GM12878 (cell line): ENCODE measurements around the gene STXBP1. TPM values are rescaled to one million over a fixed set of nuclear protein-coding genes. Genes with fewer than 3 reads are reported as not detected.
A peak's percentile ranks its signal among the peaks of the same experiment; 100 is the strongest.

Source experiments
- ATAC-seq: fragments of 200-7000 bp; cut with Tn5 transposase; 3 replicates; pipeline ENCODE4 v1.9.1; 2020; ENCODE audit warnings: mild to moderate bottlenecking, moderate library complexity
- BruUV-seq: library from RNA; stranded (reverse); fragments of 400-500 nt; replicated peaks from 2 replicates; lab custom pipeline; 2021; lab: Mats Ljungman, UMichigan
- CTCF ChIA-PET: fragments of 300-600 bp; sonication (Branson Sonifier 250); formaldehyde crosslinking; extraction: SDS; loops from one replicate; lab custom pipeline; 2021; ENCODE audit warnings: inconsistent platforms; lab: Yijun Ruan, JAX
- POLR2A ChIA-PET: fragments of 350-600 bp; formaldehyde crosslinking; extraction: SDS; loops from one replicate; lab custom pipeline; 2021; ENCODE audit warnings: inconsistent platforms; lab: Charles Lee
- RAD21 ChIA-PET: fragments of 300-600 bp; sonication (Branson Sonifier 250); formaldehyde crosslinking; loops from one replicate; lab custom pipeline; 2023; ENCODE audit warnings: antibody characterized with exemption; ENCODE audit not compliant: unreplicated experiment; lab: Charles Lee
- SMC1A ChIA-PET: fragments of 300-600 bp; sonication (Branson Sonifier 250); formaldehyde crosslinking; loops from one replicate; lab custom pipeline; 2023; ENCODE audit not compliant: unreplicated experiment, uncharacterized antibody; lab: Charles Lee
- DNase-seq: peaks from one replicate; pipeline ENCODE4 v3.0.0-alpha.2; 2011; ENCODE audit warnings: low read depth, low spot score
- FAIRE-seq: peaks from 3 replicates; lab custom pipeline; 2011; peaks lifted over from hg19 to GRCh38; lab: Jason Lieb, UNC
- H2AFZ ChIP-seq: 2 replicates; pipeline ENCODE4 v1.6.0; 2011; ENCODE audit warnings: low read depth, low read length, control low read depth; ENCODE audit not compliant: control insufficient read depth
- H3K27ac ChIP-seq: 2 replicates; pipeline ENCODE4 v1.5.1; 2011; ENCODE audit warnings: control low read depth; ENCODE audit not compliant: control insufficient read depth, insufficient read depth
- H3K27me3 ChIP-seq, 2 experiments: replicated peaks in 1 of 2; 2 replicates each; pipeline versions ENCODE4 v1.6.0 to v1.6.1; 2011; ENCODE audit warnings: low read length in 1 of 2; ENCODE audit not compliant: control insufficient read depth in 2 of 2, insufficient read depth in 2 of 2
- H3K36me3 ChIP-seq, 2 experiments: 2 replicates each; pipeline ENCODE4 v1.5.1; 2011; ENCODE audit warnings: low read length in 1 of 2; ENCODE audit not compliant: control insufficient read depth in 2 of 2, insufficient read depth in 2 of 2
- H3K4me1 ChIP-seq: 2 replicates; pipeline ENCODE4 v1.6.1; 2011; ENCODE audit warnings: mild to moderate bottlenecking, low read length, moderate library complexity, mixed read lengths; ENCODE audit not compliant: control insufficient read depth, insufficient read depth
- H3K4me2 ChIP-seq: 2 replicates; pipeline ENCODE4 v1.6.0; 2011; ENCODE audit warnings: control low read depth; ENCODE audit not compliant: control insufficient read depth, insufficient read depth
- H3K4me3 ChIP-seq: fragments of 200-600 bp; sonication (generic); 2 replicates; pipeline ENCODE4 v1.5.1; 2016
- H3K79me2 ChIP-seq: 2 replicates; pipeline ENCODE4 v1.6.0; 2011; ENCODE audit warnings: low read length; ENCODE audit not compliant: control insufficient read depth, insufficient read depth
- H3K9ac ChIP-seq: 2 replicates; pipeline ENCODE4 v1.8.0; 2011; ENCODE audit warnings: low read length, control low read depth, mixed read lengths; ENCODE audit not compliant: control insufficient read depth, insufficient read depth
- H3K9me3 ChIP-seq: replicated peaks from 3 replicates; pipeline ENCODE4 v1.5.1; 2011; ENCODE audit warnings: mild to moderate bottlenecking, low read length; ENCODE audit not compliant: control insufficient read depth, insufficient read depth
- H4K20me1 ChIP-seq: 2 replicates; pipeline ENCODE4 v1.6.0; 2011; ENCODE audit not compliant: control insufficient read depth, insufficient read depth
- CHD1 ChIP-seq: IDR thresholded peaks from 2 replicates; pipeline ENCODE4 v1.6.1; 2012; ENCODE audit warnings: low read depth, low read length, improper control_type of control experiment
- CHD4 ChIP-seq: fragments of 200-600 bp; sonication (generic); IDR thresholded peaks from 2 replicates; pipeline ENCODE4 v1.6.1; 2016; ENCODE audit warnings: mild to moderate bottlenecking
- HCFC1 ChIP-seq: fragments of 150-350 bp; IDR thresholded peaks from 2 replicates; pipeline ENCODE4 v1.6.1; 2014; ENCODE audit warnings: low read length
- HDAC6 ChIP-seq: fragments of 200-600 bp; sonication (generic); IDR thresholded peaks from one replicate; pipeline ENCODE4 v1.8.0; 2017; ENCODE audit warnings: antibody characterized with exemption; ENCODE audit not compliant: unreplicated experiment
- LARP7 ChIP-seq: fragments of 450-650 bp; IDR thresholded peaks from 2 replicates; pipeline ENCODE4 v1.6.1; 2017; ENCODE audit warnings: mild to moderate bottlenecking
- MEF2B ChIP-seq: fragments of 450-650 bp; IDR thresholded peaks from 2 replicates; pipeline ENCODE4 v1.6.1; 2018; ENCODE audit warnings: mild to moderate bottlenecking, moderate library complexity; ENCODE audit not compliant: partially characterized antibody, poor library complexity, severe bottlenecking
- NBN ChIP-seq: fragments of 450-650 bp; IDR thresholded peaks from 2 replicates; pipeline ENCODE4 v1.6.1; 2016
- NFXL1 ChIP-seq: fragments of 450-650 bp; IDR thresholded peaks from 2 replicates; pipeline ENCODE4 v1.6.1; 2017; ENCODE audit warnings: antibody characterized with exemption, mild to moderate bottlenecking, borderline replicate concordance
- NRF1 ChIP-seq: conservative IDR thresholded peaks from 2 replicates; pipeline ENCODE4 v1.6.1; 2011; ENCODE audit warnings: mild to moderate bottlenecking, low read depth, low read length, improper control_type of control experiment
- PML ChIP-seq: IDR thresholded peaks from 2 replicates; pipeline ENCODE4 v1.6.1; 2012; ENCODE audit warnings: low read length, inconsistent platforms
- RFX5 ChIP-seq: IDR thresholded peaks from 2 replicates; pipeline ENCODE4 v1.6.1; 2011; ENCODE audit warnings: low read depth, low read length, improper control_type of control experiment
- SIX5 ChIP-seq: IDR thresholded peaks from 2 replicates; pipeline ENCODE4 v1.6.1; 2011; ENCODE audit warnings: mild to moderate bottlenecking, low read depth, low read length, moderate library complexity; ENCODE audit not compliant: severe bottlenecking
- TCF12 ChIP-seq: IDR thresholded peaks from 2 replicates; pipeline ENCODE4 v1.6.1; 2011; ENCODE audit warnings: low read depth, mild to moderate bottlenecking, low read length
- YBX1 ChIP-seq: fragments of 450-650 bp; IDR thresholded peaks from 2 replicates; pipeline ENCODE4 v1.6.1; 2016; ENCODE audit warnings: antibody characterized with exemption
- WGBS: methylation state at CpG from one replicate; pipeline ENCODE4 v1.1.6; 2016; ENCODE audit warnings: low lambda C conversion rate; ENCODE audit not compliant: insufficient replicate concordance, insufficient coverage; ENCODE audit errors: missing lambda C conversion rate; 5-methylcytosine and 5-hydroxymethylcytosine counted together
- in situ Hi-C: fragments of 300-500 bp; cut with MboI; formaldehyde crosslinking; loops from 9 replicates; pipeline ENCODE4 v1.14.3; 2018; ENCODE audit warnings: mixed read lengths
- intact Hi-C: fragments of 100-400 bp; cut with micrococcal nuclease; formaldehyde crosslinking; loops from one replicate; pipeline ENCODE4 v1.14.2; 2022; ENCODE audit not compliant: unreplicated experiment
- polyA plus RNA-seq, 11 experiments: library from polyadenylated mRNA; depleted of rRNA in 4 of 11; unstranded in 6 of 11; stranded (reverse) in 5 of 11; fragments of >200 nt; fragmentation: Nextera tagmentation in 4 of 11; fragmentation: Illumina TruSeq in 1 of 11; extraction: Ambion mirVana in 4 of 11; extraction: Trizol in 1 of 11; gene quantifications; 1 replicate in 1 of 11; 2 replicates in 10 of 11; pipeline versions ENCODE4 v1.2.1 to v1.2.3, GENCODE V29; 2011 to 2016; ENCODE audit warnings: inconsistent platforms in 2 of 11, missing spikeins in 2 of 11, low read depth in 1 of 11
- total RNA-seq, 4 experiments: library from RNA; depleted of rRNA in 3 of 4; stranded (reverse); fragments of >200 nt in 3 of 4; fragmentation: Illumina TruSeq in 1 of 4; extraction: Trizol in 1 of 4; gene quantifications; 2 replicates each; pipeline versions ENCODE4 v1.2.1 to v1.2.3, GENCODE V29; 2013 to 2021
- TF ChIP-seq, protein P1 (sequence below): fragments of 450-650 bp; IDR thresholded peaks from 2 replicates; pipeline ENCODE4 v1.6.1; 2018; ENCODE audit warnings: mild to moderate bottlenecking, low read depth, moderate library complexity; ENCODE audit not compliant: partially characterized antibody
- TF ChIP-seq, protein P2 (sequence below): fragments of 450-650 bp; formaldehyde crosslinking; IDR thresholded peaks from 2 replicates; pipeline ENCODE4 v1.5.0; 2022; ENCODE audit warnings: mild to moderate bottlenecking, missing genetic modification characterization
- TF ChIP-seq, protein P3 (sequence below): fragments of 450-650 bp; IDR thresholded peaks from 2 replicates; pipeline ENCODE4 v1.6.1; 2016; ENCODE audit warnings: mild to moderate bottlenecking

The STXBP1 gene
- total and polyA plus RNA-seq, 10 of the 15 experiments (the other 5 are each of a cell fraction or from before 2014, with no cell fraction given), result 0.08 to 0.85 (median 0.31) TPM; not detected in 3

GRCh38 chr9:127706836-127707241 lies 94.8 kb downstream of the STXBP1 start, which contains the start of gene CFAP157:
Gene CFAP157 (plus strand): TSS chr9:127706988. CDS start chr9:127707032, 44 bp downstream.
- Histone ChIP-seq H3K27ac (no peak within 1 kb of the TSS), H3K9me3 (no peaks in the 10 kb centered on the region; the same call in 2 of the 3 replicates), H3K79me2 (no peaks in the 10 kb centered on the region), H3K4me3 (no peak within 1 kb of the TSS), H4K20me1 (no peaks in the 10 kb centered on the region), H3K36me3 (no peaks in the 10 kb centered on the region; a peak in 1 of 4 replicates), H3K4me2 (no peak within 1 kb of the TSS), H3K27me3 (peaks cover 0 to 2% of the 10 kb centered on the region in 2 experiments; a peak in 2 of 4 replicates), H2AFZ (no peak within 1 kb of the TSS), H3K4me1 (peaks cover 3% of the 10 kb centered on the region; the same call in 1 of the 2 replicates), H3K9ac (no peak within 1 kb of the TSS)
- 29% methylated on average over 11 of the region's 11 CpGs for WGBS
- ChIA-PET RAD21 (no interaction called here), SMC1A (interaction anchor here (1.4 to 1.9 kb wide), 2 partner anchors 8 to 28 kb away, joined by 3 to 8 read pairs; partner anchors contain the start of gene TOR2A), POLR2A (interaction anchor here (1.3 kb wide), 1 partner anchor 81 kb away, joined by 3 read pairs; no protein-coding TSS in a partner anchor), CTCF (no interaction called here)
- intact Hi-C loops (no loop called here), in situ Hi-C loops (no loop called here)
- ATAC-seq (peak; percentile 22; the same call in 1 of the 3 replicates), FAIRE-seq (no peak), DNase-seq (no peak)
- TF ChIP-seq, protein P1, sequence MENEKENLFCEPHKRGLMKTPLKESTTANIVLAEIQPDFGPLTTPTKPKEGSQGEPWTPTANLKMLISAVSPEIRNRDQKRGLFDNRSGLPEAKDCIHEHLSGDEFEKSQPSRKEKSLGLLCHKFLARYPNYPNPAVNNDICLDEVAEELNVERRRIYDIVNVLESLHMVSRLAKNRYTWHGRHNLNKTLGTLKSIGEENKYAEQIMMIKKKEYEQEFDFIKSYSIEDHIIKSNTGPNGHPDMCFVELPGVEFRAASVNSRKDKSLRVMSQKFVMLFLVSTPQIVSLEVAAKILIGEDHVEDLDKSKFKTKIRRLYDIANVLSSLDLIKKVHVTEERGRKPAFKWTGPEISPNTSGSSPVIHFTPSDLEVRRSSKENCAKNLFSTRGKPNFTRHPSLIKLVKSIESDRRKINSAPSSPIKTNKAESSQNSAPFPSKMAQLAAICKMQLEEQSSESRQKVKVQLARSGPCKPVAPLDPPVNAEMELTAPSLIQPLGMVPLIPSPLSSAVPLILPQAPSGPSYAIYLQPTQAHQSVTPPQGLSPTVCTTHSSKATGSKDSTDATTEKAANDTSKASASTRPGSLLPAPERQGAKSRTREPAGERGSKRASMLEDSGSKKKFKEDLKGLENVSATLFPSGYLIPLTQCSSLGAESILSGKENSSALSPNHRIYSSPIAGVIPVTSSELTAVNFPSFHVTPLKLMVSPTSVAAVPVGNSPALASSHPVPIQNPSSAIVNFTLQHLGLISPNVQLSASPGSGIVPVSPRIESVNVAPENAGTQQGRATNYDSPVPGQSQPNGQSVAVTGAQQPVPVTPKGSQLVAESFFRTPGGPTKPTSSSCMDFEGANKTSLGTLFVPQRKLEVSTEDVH, result no peak
- TF ChIP-seq HDAC6 (no peak), CHD4 (no peak), LARP7 (no peak), TCF12 (no peak), SIX5 (no peak), PML (no peak), HCFC1 (no peak), MEF2B (no peak), NFXL1 (no peak), RFX5 (no peak), NBN (no peak), CHD1 (no peak), YBX1 (no peak), NRF1 (no peak)
- TF ChIP-seq, protein P2, sequence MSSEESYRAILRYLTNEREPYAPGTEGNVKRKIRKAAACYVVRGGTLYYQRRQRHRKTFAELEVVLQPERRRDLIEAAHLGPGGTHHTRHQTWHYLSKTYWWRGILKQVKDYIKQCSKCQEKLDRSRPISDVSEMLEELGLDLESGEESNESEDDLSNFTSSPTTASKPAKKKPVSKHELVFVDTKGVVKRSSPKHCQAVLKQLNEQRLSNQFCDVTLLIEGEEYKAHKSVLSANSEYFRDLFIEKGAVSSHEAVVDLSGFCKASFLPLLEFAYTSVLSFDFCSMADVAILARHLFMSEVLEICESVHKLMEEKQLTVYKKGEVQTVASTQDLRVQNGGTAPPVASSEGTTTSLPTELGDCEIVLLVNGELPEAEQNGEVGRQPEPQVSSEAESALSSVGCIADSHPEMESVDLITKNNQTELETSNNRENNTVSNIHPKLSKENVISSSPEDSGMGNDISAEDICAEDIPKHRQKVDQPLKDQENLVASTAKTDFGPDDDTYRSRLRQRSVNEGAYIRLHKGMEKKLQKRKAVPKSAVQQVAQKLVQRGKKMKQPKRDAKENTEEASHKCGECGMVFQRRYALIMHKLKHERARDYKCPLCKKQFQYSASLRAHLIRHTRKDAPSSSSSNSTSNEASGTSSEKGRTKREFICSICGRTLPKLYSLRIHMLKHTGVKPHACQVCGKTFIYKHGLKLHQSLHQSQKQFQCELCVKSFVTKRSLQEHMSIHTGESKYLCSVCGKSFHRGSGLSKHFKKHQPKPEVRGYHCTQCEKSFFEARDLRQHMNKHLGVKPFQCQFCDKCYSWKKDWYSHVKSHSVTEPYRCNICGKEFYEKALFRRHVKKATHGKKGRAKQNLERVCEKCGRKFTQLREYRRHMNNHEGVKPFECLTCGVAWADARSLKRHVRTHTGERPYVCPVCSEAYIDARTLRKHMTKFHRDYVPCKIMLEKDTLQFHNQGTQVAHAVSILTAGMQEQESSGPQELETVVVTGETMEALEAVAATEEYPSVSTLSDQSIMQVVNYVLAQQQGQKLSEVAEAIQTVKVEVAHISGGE, result no peak
- TF ChIP-seq, protein P3, sequence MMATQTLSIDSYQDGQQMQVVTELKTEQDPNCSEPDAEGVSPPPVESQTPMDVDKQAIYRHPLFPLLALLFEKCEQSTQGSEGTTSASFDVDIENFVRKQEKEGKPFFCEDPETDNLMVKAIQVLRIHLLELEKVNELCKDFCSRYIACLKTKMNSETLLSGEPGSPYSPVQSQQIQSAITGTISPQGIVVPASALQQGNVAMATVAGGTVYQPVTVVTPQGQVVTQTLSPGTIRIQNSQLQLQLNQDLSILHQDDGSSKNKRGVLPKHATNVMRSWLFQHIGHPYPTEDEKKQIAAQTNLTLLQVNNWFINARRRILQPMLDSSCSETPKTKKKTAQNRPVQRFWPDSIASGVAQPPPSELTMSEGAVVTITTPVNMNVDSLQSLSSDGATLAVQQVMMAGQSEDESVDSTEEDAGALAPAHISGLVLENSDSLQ, result no peak
- BruUV-seq, result no TSS peak
